ENCODE data around the gene TSPO2. TPM values are rescaled to one million over a fixed set of nuclear protein-coding genes. Genes with fewer than 3 reads are reported as not detected.

Gene TSPO2
- total RNA-seq, 1 donor from 2014 or later: not detected

GRCh38 chr6:41049955-41050354 is 7.7 kb downstream of the TSPO2 start:
- intact Hi-C loops (cut with micrococcal nuclease): no loop called here

DNA sequence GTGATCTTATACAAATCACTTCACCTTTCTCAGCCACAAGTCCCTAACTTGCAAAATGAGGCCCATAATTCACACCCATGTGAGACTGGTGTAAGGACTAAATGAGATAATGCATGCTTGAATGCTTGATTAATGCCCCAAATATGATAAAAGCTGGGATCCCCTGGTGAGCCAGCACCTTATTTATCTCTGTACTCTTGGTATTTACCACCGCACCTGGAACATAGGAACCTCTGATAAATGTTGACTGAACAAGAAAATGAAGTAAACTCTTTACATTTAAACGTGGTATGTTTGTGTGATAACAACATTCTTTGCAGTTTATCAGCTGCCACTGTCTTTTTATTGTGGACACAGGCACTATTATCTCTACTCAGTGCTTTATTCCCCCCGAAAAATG is 8.3 kb downstream of the TSPO2 start:
- intact Hi-C loops (cut with micrococcal nuclease): no loop called here

DNA sequence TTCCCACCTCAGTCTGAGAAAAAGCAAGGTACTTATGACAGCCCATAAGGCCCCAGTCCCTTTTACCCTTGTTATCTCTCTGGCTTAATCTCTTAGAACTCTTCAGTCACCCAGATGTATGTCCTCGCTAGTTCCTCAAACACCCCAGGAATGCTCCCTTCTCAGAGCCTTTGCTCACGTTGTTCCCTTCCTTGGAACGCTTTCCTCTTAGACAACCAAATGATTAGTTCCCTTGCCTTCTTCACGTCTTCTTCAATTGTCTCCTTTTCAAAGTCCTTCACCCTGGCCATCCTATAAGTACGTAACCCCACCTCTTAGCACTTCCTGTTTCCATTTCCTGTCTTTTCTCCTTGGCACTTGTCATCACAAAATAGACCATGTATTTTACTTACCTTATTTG is 9.6 kb downstream of the TSPO2 start:
- intact Hi-C loops (cut with micrococcal nuclease): no loop called here

GRCh38 chr6:41053041-41053440 is 10.8 kb downstream of the TSPO2 start, which contains the start of gene APOBEC2:
Gene APOBEC2, plus strand, starts transcription at chr6:41053202. Its CDS starts 146 bp downstream, at chr6:41053348.
- intact Hi-C loops (cut with micrococcal nuclease): no loop called here

GRCh38 chr6:41054511-41054910 is 12.2 kb downstream of the TSPO2 start:
- intact Hi-C loops (cut with micrococcal nuclease): no loop called here

- intact Hi-C loops (cut with micrococcal nuclease): no loop called here
These were observed 12.9 kb downstream of the TSPO2 start for GRCh38 chr6:41055149-41055548.

- intact Hi-C loops (cut with micrococcal nuclease): no loop called here
These were observed 14.7 kb downstream of the TSPO2 start for GRCh38 chr6:41056768-41057490.

- intact Hi-C loops (cut with micrococcal nuclease): no loop called here
These were observed 16.5 kb downstream of the TSPO2 start for GRCh38 chr6:41058783-41059181.

- intact Hi-C loops (cut with micrococcal nuclease): no loop called here
These were observed 17.3 kb downstream of the TSPO2 start for GRCh38 chr6:41059556-41059955.

GRCh38 chr6:41061196-41061726 is 19.0 kb downstream of the TSPO2 start:
- intact Hi-C loops (cut with micrococcal nuclease): no loop called here

GRCh38 chr6:41062056-41062455 is 19.8 kb downstream of the TSPO2 start:
- intact Hi-C loops (cut with micrococcal nuclease): no loop called here

DNA sequence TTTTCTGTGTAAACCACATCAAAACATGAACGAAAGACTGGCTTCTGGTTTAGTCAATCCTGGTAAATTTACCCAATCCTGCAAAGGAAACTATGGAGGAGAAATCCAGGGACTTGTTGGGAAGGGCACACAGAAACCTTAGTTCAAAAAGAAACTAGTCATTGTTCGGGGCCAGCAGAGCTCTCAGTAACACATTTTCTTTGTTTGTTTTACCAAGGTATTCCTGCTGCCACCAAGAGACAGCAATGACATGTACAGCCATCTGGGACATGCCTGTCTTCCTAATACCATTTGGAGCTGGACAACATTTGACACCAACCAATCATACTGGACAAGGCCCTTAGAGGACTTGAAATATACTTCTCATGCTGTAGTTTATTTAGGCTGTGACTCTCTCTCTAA is 21.6 kb downstream of the TSPO2 start:
- intact Hi-C loops (cut with micrococcal nuclease): no loop called here

DNA sequence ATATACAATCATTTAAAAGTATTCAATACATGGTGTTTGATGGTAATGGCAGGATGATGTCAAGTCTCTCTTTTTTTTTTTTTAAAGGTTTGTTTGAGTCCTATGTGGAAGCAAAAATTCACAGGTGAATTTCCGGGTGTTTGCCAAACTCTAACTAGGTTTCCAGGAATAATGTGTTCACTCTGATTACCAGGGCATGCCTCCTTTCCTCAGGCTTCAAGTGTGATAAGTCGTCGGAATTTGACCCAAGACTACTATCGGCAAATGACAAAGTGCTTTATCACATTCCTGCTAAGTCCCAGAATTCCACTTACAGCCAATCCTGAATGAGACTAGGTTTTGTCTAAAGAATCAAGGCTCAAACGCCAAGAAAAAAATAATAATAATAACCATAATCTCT is 22.6 kb downstream of the TSPO2 start:
- intact Hi-C loops (cut with micrococcal nuclease): no loop called here

- intact Hi-C loops (cut with micrococcal nuclease): no loop called here
These were observed 23.3 kb downstream of the TSPO2 start for GRCh38 chr6:41065550-41066026.

GRCh38 chr6:41066867-41067304 is 24.6 kb downstream of the TSPO2 start:
- intact Hi-C loops (cut with micrococcal nuclease): loop anchor here (1.0 kb wide), 3 partner anchors 28 to 61 kb away; partner anchors contain the start of gene UNC5CL

DNA sequence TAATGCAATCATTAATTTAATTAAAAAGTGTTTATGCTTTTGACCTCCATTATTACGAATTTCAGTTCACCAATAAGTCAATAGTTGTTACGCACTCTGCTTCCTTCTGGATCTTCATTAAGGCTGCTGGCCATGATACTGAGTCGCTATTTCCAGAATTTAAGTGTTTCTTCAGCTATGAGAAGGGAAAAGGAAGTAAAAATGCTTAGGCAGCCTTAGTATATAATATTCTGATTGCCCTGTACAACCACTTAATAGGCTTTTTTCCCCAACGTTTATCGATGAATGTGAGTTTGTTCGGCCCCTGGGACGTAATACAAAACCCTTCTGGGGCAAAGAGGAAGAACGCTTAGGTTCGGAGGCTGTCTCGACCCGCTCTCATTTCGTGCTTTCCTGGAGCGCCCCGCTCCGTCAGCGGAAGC is 29.2 kb downstream of the TSPO2 start:
- intact Hi-C loops (cut with micrococcal nuclease): loop anchor here (1.0 to 10.0 kb wide), 7 partner anchors 65 to 1844 kb away; partner anchors contain the start of genes KCNK5, MRPS10 and UBR2

DNA sequence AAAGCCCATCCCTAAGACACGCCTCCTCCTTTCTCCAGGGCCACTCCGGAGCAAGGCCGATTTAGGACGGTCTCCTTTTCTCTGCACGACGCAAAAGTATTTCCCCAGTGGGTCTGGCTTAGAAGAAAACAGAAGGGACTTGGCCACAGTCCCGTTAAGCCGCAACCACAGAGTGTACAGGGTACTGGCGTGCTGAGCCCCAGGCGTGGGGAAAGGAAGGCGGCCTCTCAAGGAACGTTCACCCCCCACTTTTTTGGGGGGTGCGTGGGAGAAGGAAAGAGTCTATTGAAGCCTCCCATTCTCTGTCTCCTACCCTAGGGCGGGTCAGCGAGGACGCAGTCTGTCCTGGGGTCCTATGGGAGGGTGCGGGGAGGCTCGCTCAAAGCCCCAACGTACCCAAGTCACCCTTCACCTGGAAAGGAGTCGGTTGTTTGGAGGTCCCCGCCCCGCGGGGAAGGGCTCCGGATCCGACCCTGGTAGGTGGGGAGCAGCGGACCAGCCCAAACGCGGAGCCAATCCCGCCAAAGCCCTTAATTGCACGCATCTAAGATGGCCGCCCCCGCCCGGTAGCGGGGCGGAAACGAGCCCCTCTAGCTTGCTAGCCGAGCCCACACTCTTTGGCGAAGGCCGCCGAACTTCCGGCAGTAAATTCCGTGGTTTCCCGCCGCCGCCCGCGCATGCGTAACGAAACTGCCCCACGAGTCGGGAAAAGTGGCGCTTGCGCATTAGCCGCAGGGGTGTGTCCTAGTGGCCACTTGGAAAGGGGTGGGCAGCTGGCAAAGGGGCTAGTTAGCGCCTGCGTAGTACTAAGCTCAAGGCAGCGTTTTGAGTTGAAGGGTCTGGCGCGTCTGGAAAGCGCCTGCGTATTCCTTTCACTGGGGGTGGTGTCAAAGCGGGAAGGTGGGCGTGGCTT is 29.9 kb downstream of the TSPO2 start, which contains the start of gene OARD1:
Gene OARD1 (minus strand): TSS at position 434 of the 913 bp plus-strand sequence. CDS start 722 bp downstream, outside the sequence.
- intact Hi-C loops (cut with micrococcal nuclease): loop anchor here (1.0 to 10.0 kb wide), 18 partner anchors 44 to 1957 kb away; partner anchors contain the start of genes CCND3, FOXP4, KCNK5 and MRPS10

DNA sequence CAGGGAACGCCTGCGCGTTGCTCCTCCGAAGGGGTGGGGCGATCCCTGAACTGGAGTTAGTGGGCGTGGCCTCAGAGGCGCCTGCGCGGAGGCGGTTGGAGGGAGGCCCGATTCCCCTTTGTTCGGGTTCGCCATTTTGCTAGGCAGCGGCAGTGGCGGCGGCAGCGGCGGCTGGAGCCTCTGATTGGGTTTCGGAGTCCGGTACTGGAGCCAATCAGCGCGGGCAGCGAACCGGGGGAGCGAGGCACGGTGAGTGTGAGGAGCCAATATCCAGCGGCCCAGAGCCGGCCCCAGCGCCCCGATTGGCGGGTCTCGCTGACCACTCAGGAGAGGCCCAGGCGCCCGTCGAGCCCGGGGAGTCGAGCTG is 30.6 kb downstream of the TSPO2 start, which contains the start of gene NFYA:
Gene NFYA (plus strand): TSS at position 139 of the 367 bp plus-strand sequence. CDS start 6,116 bp downstream, outside the sequence.
- intact Hi-C loops (cut with micrococcal nuclease): loop anchor here (1.0 to 10.0 kb wide), 17 partner anchors 45 to 1958 kb away; partner anchors contain the start of genes CCND3, FOXP4, KCNK5 and MRPS10

DNA sequence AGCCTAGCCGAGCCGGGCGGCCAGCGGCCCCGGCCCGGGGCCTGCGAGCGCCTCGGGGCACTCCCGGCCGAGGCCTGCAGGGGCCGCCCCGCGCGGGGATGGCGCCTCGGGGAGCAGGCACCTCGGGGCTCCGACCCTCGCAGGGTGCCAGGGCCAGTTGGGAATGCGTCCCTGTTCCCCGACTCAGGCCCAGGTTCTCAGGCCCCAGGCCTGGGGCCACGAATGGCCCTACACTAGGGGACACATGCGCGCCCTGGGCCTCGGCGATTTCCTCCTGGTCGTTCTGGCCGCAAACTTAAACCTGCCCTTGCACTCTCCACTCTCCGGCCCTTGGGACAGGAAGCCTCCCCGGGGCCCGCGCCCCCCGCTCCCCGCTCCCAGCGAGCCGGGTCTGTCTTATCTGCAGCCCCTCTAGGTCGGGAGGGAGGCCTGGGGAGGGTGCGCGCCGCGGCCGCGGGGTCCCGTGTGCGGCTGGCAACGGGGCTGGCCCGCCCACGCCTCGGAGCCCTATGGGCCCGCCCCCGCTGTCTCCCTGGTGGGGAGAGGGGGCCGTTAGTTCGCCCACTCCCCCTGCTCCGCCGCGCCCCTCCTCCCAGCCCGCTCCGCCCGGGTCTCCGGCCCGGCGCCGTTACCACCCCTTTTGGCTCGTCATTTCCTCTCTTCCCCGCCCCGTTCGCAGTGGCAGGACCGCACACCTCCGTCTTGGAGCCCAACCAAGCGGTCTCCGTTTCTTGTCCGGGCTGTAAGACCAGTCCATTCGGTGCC is 31.1 kb downstream of the TSPO2 start:
- intact Hi-C loops (cut with micrococcal nuclease): loop anchor here (1.0 to 10.0 kb wide), 12 partner anchors 223 to 1959 kb away; partner anchors contain the start of genes CCND3, FOXP4, KCNK5 and MRPS10
